ENCODE results near the gene ZNF512. TPM values are rescaled to one million over a fixed set of nuclear protein-coding genes. Genes with fewer than 3 reads are reported as not detected.

ZNF512 gene
- total and polyA plus RNA-seq, 8 donors = 6.1 to 20.5 (median 10.0) TPM

- Histone ChIP-seq H3K4me3 (no peak overlapping the region), H3K27ac (no peak overlapping the region), H3K9me3 (no peaks in the 10 kb centered on the region), H3K4me1 (peaks cover 0 to 20% (median 11%) of the 10 kb centered on the region in 3 donors), H3K27me3 (no peaks in the 10 kb centered on the region), H3K36me3 (peaks cover 3 to 52% (median 14%) of the 10 kb centered on the region in 3 donors)
- intact Hi-C loops (cut with DNase I) = no loop called here
- 48 to 66% methylated on average over 7 of the region's 7 CpGs for WGBS, 2 donors
- TF ChIP-seq CTCF (IDR thresholded peaks at IDR 0.05) = no peak
- DNase-seq (no peak), FAIRE-seq (no peak), ATAC-seq (no peak)
Measured at GRCh38 chr2:27655155-27655951, 72.5 kb downstream of the ZNF512 start.

GRCh38 chr2:27661371-27661770, 78.5 kb downstream of the ZNF512 start:
- Histone ChIP-seq H3K27ac (no peak overlapping the region), H3K4me3 (no peak overlapping the region), H3K4me1 (peaks cover 14 to 29% (median 14%) of the 10 kb centered on the region in 3 donors), H3K36me3 (peaks cover 0 to 36% (median 13%) of the 10 kb centered on the region in 3 donors), H3K27me3 (no peaks in the 10 kb centered on the region), H3K9me3 (no peaks in the 10 kb centered on the region)
- ATAC-seq (no peak), DNase-seq (no peak), FAIRE-seq (no peak)
- WGBS, 2 donors = 84 to 86% methylated on average over 1 of the region's 1 CpG
- TF ChIP-seq CTCF (IDR thresholded peaks at IDR 0.05) = no peak
- intact Hi-C loops (cut with DNase I) = no loop called here

DNA sequence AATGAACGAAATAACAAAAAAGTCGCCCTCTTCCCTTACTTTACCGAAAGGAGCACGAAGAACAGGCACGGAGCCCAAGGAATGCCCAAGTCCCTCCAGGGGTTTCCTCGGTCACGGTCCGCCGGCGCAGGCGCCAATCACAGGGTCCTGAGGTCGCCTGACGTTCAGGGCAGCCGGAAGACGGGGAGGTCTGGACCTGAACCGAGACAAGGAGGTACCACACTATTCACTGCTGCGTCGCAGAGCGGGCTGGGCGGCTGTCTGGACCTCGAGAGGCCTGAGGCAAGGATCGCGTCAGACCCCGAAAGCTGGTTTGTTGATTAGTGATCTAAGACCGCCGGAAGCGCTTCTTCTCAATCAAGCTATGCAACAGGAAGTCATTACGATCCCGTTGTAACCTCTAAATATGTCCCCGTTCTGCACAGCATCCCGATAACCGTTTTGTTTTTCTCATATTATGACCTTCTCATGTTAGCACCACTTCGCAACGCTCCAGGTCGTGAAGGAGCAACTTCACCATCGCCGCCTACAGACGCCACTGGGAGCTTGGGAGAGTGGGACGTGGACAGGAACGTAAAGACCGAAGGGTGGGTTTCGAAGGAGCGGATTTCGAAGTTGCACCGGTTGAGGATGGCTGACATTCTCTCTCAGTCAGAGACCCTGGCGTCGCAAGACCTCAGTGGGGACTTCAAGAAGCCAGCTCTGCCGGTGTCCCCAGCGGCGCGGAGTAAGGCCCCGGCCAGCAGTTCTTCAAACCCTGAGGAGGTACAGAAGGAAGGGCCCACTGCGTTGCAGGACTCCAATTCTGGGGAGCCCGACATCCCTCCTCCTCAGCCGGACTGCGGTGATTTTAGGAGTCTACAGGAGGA, 80.7 kb downstream of the ZNF512 start, which contains the start of the genes SLC4A1AP and SUPT7L:
TSS of gene SLC4A1AP (plus strand) at position 605 of the 869 bp plus-strand sequence. CDS start at position 631, 26 bp downstream.
TSS of gene SUPT7L (minus strand) at position 330 of the 869 bp plus-strand sequence. CDS start 1,422 bp downstream, outside the sequence.
- Histone ChIP-seq H3K36me3 (peaks cover 0 to 38% (median 9%) of the 10 kb centered on the region in 3 donors), H3K9me3 (no peaks in the 10 kb centered on the region), H3K4me3 (peak within 1 kb of the TSS; percentile 81 to 88 (median 85)), H3K27me3 (no peaks in the 10 kb centered on the region), H3K4me1 (peaks cover 14 to 29% (median 14%) of the 10 kb centered on the region in 3 donors), H3K27ac (peak within 1 kb of the TSS; percentile 49 to 90 (median 76))
- FAIRE-seq (no peak), ATAC-seq (peak; percentile 86 to 94 (median 91)), DNase-seq (peak; percentile 55 to 82 (median 72))
- no peak for TF ChIP-seq CTCF (IDR thresholded peaks at IDR 0.05)
- intact Hi-C loops (cut with DNase I) = no loop called here
- WGBS, 2 donors = 0% methylated on average over 56 of the region's 56 CpGs

DNA sequence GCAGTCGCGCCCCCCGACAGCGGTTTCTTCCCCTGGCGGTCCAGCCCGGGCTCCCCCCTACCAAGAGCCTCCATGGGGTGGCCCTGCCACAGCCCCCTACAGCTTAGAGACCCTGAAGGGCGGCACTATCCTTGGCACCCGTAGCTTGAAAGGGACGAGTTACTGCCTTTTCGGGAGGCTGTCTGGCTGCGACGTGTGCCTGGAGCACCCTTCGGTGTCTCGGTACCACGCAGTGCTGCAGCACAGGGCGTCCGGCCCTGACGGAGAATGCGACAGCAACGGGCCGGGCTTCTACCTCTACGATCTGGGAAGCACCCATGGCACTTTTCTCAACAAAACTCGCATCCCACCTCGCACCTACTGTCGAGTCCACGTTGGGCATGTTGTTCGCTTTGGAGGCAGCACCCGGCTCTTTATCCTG, 81.3 kb downstream of the ZNF512 start:
- DNase-seq = no peak
- intact Hi-C loops (cut with DNase I) = no loop called here
- H3K36me3 ChIP-seq = peaks cover 0 to 41% (median 12%) of the 10 kb centered on the region in 3 donors
- no peak for TF ChIP-seq CTCF (IDR thresholded peaks at IDR 0.05)
- H3K4me1 ChIP-seq = peaks cover 12 to 26% (median 14%) of the 10 kb centered on the region in 3 donors
- no peaks in the 10 kb centered on the region for H3K9me3 ChIP-seq
- FAIRE-seq = no peak
- no peaks in the 10 kb centered on the region for H3K27me3 ChIP-seq
- WGBS, 2 donors = 2% methylated on average over 28 of the region's 28 CpGs
- peak in 2 of 4 donors; percentile 8 to 9 for ATAC-seq
- peak overlapping the region in 3 of 4 donors; percentile 73 to 90 (median 79) for H3K27ac ChIP-seq
- H3K4me3 ChIP-seq = peak overlapping the region; percentile 81 to 88 (median 85)
